GM12878 (cell line): ENCODE results near the gene PPP2R2D.

Experiments
- CEBPB ChIP-seq, 2 experiments: fragments of 150-350 bp in 1 of 2; IDR thresholded peaks; 2 replicates each; pipeline ENCODE4 v1.6.1; 2012 to 2014; ENCODE audit warnings: low read depth in 2 of 2, low read length in 2 of 2, borderline replicate concordance in 1 of 2, inconsistent platforms in 1 of 2
- DPF2 ChIP-seq: fragments of 450-650 bp; IDR thresholded peaks from 2 replicates; pipeline ENCODE4 v1.6.1; 2017; ENCODE audit warnings: mild to moderate bottlenecking
- GABPA ChIP-seq: IDR thresholded peaks from 2 replicates; pipeline ENCODE4 v1.6.1; 2014; ENCODE audit warnings: antibody characterized with exemption, low read depth, mild to moderate bottlenecking, inconsistent platforms
- ZZZ3 ChIP-seq: IDR thresholded peaks from 2 replicates; pipeline ENCODE4 v1.6.1; 2011; ENCODE audit warnings: low read depth; ENCODE audit not compliant: control insufficient read depth, insufficient read length

DNA sequence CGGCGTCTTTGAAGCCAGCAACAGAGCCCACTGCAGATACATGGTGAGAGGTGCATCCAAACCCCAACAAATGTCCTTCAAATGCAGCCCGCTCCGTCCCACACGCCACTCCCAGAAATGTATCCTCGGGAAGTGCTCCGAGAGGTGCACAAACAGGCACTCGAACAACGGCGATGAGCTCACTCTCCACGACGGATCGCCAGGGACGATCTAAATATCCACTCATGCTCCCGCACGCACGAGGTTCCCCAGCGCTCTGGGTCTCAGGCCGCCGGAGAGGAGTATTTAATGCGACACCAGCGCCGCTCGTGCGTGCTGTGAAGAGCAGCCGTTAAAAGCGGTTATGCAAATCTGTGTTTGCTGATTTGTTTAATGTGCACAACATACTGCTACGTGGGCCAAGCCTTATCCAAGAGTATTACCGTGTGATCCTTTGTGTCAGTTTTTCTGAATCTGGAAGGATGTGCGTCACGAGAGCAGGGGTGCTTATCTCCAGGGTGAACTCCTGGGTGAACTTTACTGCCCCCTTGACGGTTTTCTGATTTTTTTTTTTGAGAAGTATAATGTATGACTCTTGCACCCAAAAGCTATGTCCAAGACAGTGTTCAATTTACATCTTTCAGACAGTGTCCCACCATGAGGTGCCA lies 48.5 kb upstream of the PPP2R2D start:
- TF ChIP-seq GABPA (no peak), DPF2 (no peak), CEBPB (IDR thresholded peaks at IDR 0.05; ENCODE audit: borderline replicate concordance in 1 of 2, low read depth in 2 of 2, low read length in 2 of 2) (no peak), ZZZ3 (no peak)
